PC-9 (cell line): ENCODE data around the gene PSME4. TPM values are rescaled to one million over a fixed set of nuclear protein-coding genes. Genes with fewer than 3 reads are reported as not detected.

Source experiments
- BruUV-seq: library from RNA; stranded (reverse); fragments of 400-500 nt; replicated peaks from 2 replicates; lab custom pipeline; 2021; lab: Mats Ljungman, UMichigan
- CTCF ChIA-PET: fragments of 300-600 bp; sonication (Branson Sonifier 250); formaldehyde crosslinking; loops from one replicate; lab custom pipeline; 2022; ENCODE audit warnings: antibody characterized with exemption; lab: Charles Lee
- POLR2A ChIA-PET: fragments of 300-600 bp; sonication (Branson Sonifier 250); formaldehyde crosslinking; loops from one replicate; lab custom pipeline; 2022; ENCODE audit warnings: antibody characterized with exemption; ENCODE audit not compliant: unreplicated experiment; lab: Charles Lee
- DNase-seq, 2 experiments: peaks; one replicate each; pipeline versions ENCODE4 v3.0.0 to v3.0.0-alpha.2; 2015 to 2022; ENCODE audit warnings: mixed read lengths in 1 of 2
- H2AFZ ChIP-seq: fragments of 200-600 bp; sonication (generic); 2 replicates; pipeline ENCODE4 v1.8.1; 2017; ENCODE audit warnings: antibody characterized with exemption
- H3F3A ChIP-seq: fragments of 200-600 bp; sonication (generic); 2 replicates; pipeline ENCODE4 v1.8.1; 2017; ENCODE audit warnings: antibody characterized with exemption, mild to moderate bottlenecking, low read depth; ENCODE audit not compliant: insufficient read depth
- H3K27ac ChIP-seq: fragments of 200-600 bp; sonication (generic); 2 replicates; pipeline ENCODE4 v1.6.1; 2016; ENCODE audit warnings: mixed run types
- H3K27me3 ChIP-seq: fragments of 200-600 bp; sonication (generic); 2 replicates; pipeline ENCODE4 v1.6.1; 2016; ENCODE audit warnings: low read depth, mixed run types; ENCODE audit not compliant: insufficient read depth
- H3K36me3 ChIP-seq: fragments of 200-600 bp; sonication (generic); 2 replicates; pipeline ENCODE4 v1.6.1; 2016; ENCODE audit warnings: low read depth, mixed run types
- H3K4me1 ChIP-seq: fragments of 200-600 bp; sonication (generic); replicated peaks from 2 replicates; pipeline ENCODE4 v1.6.1; 2016; ENCODE audit warnings: mixed run types; ENCODE audit not compliant: insufficient read depth
- H3K4me2 ChIP-seq: fragments of 200-600 bp; sonication (generic); 2 replicates; pipeline ENCODE4 v1.6.1; 2017; ENCODE audit warnings: mixed run types
- H3K4me3 ChIP-seq: fragments of 200-600 bp; sonication (generic); 2 replicates; pipeline ENCODE4 v1.6.1; 2016; ENCODE audit warnings: mixed run types
- H3K79me2 ChIP-seq: fragments of 200-600 bp; sonication (generic); 2 replicates; pipeline ENCODE4 v1.6.1; 2017; ENCODE audit warnings: low read depth, mixed run types
- H3K9me2 ChIP-seq: fragments of 200-600 bp; sonication (generic); 2 replicates; pipeline ENCODE4 v1.8.1; 2017; ENCODE audit warnings: mild to moderate bottlenecking; ENCODE audit not compliant: insufficient read depth
- H3K9me3 ChIP-seq: fragments of 200-600 bp; sonication (generic); 2 replicates; pipeline ENCODE4 v1.8.1; 2016; ENCODE audit warnings: low read depth; ENCODE audit not compliant: insufficient read depth
- H4K20me1 ChIP-seq: fragments of 200-600 bp; sonication (generic); 2 replicates; pipeline ENCODE4 v1.8.1; 2017; ENCODE audit not compliant: insufficient read depth
- EZH2 ChIP-seq: fragments of 200-600 bp; sonication (generic); IDR thresholded peaks from 2 replicates; pipeline ENCODE4 v1.8.0; 2017; ENCODE audit warnings: antibody characterized with exemption, low read depth
- intact Hi-C: fragments of 100-400 bp; cut with micrococcal nuclease; formaldehyde crosslinking; loops from one replicate; pipeline ENCODE4 v1.10.0; 2022; ENCODE audit not compliant: unreplicated experiment
- total RNA-seq: library from RNA; stranded (reverse); gene quantifications from 2 replicates; pipeline ENCODE4 v1.2.3, GENCODE V29; 2021
- TF ChIP-seq, protein P1 (sequence below): fragments of 200-600 bp; sonication (generic); conservative IDR thresholded peaks from 2 replicates; pipeline ENCODE4 v1.6.1; 2017; ENCODE audit warnings: mixed run types, antibody characterized with exemption, mild to moderate bottlenecking, moderate library complexity

Gene PSME4
- total RNA-seq, 1 experiment from 2014 or later: 99.5 TPM

DNA sequence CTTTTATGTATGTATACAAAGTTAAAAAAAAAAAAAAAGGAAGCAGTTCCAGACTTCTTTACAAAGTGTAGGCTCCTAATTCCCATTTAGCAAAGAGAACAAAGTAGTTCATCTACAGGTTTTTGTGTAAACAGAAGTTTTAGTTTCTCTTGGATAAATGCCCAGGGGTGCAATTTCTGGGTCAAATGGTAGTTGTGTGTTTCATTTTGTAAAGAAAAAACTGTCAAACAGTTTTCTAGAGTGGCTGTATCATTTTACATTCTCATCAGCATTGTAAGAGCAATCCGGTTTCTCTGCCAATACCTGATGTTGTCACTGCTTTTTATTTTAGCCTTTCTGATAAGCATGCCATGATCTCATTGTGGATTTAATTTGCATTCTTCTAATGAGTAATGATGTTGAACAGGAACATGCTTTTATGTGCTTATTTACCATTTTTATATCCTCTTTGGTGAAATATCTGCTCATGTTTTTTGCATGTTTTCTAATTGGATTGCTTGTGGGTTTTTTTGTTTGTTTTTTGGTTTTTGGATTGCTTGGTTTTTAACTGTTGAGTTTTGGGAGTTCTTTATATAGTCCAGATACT lies 16.6 kb upstream of the PSME4 start:
- ChIA-PET POLR2A (no interaction called here), CTCF (no interaction called here)
- H2AFZ ChIP-seq: no peak overlapping the region
- H3F3A ChIP-seq: peaks cover 17% of the 10 kb centered on the region
- TF ChIP-seq, protein P1, sequence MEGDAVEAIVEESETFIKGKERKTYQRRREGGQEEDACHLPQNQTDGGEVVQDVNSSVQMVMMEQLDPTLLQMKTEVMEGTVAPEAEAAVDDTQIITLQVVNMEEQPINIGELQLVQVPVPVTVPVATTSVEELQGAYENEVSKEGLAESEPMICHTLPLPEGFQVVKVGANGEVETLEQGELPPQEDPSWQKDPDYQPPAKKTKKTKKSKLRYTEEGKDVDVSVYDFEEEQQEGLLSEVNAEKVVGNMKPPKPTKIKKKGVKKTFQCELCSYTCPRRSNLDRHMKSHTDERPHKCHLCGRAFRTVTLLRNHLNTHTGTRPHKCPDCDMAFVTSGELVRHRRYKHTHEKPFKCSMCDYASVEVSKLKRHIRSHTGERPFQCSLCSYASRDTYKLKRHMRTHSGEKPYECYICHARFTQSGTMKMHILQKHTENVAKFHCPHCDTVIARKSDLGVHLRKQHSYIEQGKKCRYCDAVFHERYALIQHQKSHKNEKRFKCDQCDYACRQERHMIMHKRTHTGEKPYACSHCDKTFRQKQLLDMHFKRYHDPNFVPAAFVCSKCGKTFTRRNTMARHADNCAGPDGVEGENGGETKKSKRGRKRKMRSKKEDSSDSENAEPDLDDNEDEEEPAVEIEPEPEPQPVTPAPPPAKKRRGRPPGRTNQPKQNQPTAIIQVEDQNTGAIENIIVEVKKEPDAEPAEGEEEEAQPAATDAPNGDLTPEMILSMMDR: no peak
- H3K4me2 ChIP-seq: peak overlapping the region; percentile 53
- H3K4me3 ChIP-seq: no peak overlapping the region
- H3K79me2 ChIP-seq: no peaks in the 10 kb centered on the region
- H3K4me1 ChIP-seq: peaks cover 26% of the 10 kb centered on the region
- intact Hi-C loops: no loop called here
- H3K9me3 ChIP-seq: no peaks in the 10 kb centered on the region
- H3K36me3 ChIP-seq: no peaks in the 10 kb centered on the region
- H3K9me2 ChIP-seq: no peaks in the 10 kb centered on the region
- H3K27ac ChIP-seq: peak overlapping the region; percentile 73
- peak; percentile 29 to 94 for DNase-seq
- peaks cover 2% of the 10 kb centered on the region; the same call in 1 of the 2 replicates for H4K20me1 ChIP-seq
- no peaks in the 10 kb centered on the region for H3K27me3 ChIP-seq
- no TSS peak for BruUV-seq

GRCh38 chr2:53985646-53986045 lies 14.9 kb upstream of the PSME4 start:
- Histone ChIP-seq H3K9me2 (no peaks in the 10 kb centered on the region), H3K4me2 (no peak overlapping the region), H3K79me2 (no peaks in the 10 kb centered on the region), H3K9me3 (no peaks in the 10 kb centered on the region), H3K27me3 (no peaks in the 10 kb centered on the region), H3K4me3 (no peak overlapping the region), H2AFZ (no peak overlapping the region), H3K36me3 (no peaks in the 10 kb centered on the region), H3K27ac (no peak overlapping the region), H3F3A (peaks cover 17% of the 10 kb centered on the region), H4K20me1 (peaks cover 2% of the 10 kb centered on the region; the same call in 1 of the 2 replicates), H3K4me1 (peaks cover 26% of the 10 kb centered on the region)
- TF ChIP-seq, protein P1: no peak
- no peak for TF ChIP-seq EZH2
- no peak for DNase-seq
- CTCF ChIA-PET: no interaction called here
- intact Hi-C loops: no loop called here
- BruUV-seq: no TSS peak
- POLR2A ChIA-PET: no interaction called here

DNA sequence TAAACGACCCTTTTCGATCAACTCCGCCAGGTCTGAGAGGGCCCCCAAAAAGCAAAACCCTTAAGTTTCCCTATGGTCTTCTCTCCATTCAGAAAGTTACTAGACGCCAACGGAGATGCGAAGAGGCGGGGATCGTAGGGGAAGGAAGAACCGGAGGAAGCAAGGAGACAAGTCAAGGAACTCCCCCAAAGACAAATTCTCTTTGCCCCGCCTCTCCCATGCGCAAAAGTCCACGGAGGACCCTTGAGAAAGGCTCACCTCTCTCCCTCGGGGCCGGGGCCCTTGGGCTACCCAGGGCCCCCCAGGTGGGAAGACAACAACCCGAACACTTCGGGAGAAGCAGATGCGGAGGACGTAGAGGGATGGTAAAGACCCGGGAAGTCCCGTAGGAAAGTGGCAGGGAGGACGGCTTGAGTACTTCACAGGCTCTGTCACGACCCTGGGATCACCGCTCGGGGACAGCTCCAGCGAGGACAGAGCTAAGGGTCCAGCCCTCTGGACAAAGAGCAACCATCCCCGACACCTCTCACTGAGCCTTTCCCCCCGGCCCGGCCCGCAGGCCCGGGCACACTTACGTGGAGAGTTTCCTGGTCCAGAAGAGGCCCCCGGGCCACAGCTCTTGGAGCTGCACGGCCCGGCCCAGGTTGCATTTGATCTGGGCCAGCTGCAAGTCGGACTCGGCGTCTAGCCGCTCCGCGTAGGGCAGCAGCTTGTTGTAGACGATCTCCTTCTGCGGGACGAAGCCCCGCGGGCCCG lies 647 bp downstream of the PSME4 start:
- H3K36me3 ChIP-seq: 0 out of 2 replicates have a peak, but pooled peaks cover 3% of the 10 kb centered on the region
- BruUV-seq: no TSS peak
- peak overlapping the region; percentile 80 for H2AFZ ChIP-seq
- DNase-seq: peak; percentile 43 to 47
- no peaks in the 10 kb centered on the region for H3K9me2 ChIP-seq
- POLR2A ChIA-PET: interaction anchor here (0.7 kb wide), 1 partner anchor 34 kb away, joined by 8 read pairs; no protein-coding TSS in a partner anchor
- H3K9me3 ChIP-seq: no peaks in the 10 kb centered on the region
- TF ChIP-seq, protein P1: no peak
- TF ChIP-seq EZH2: no peak
- H4K20me1 ChIP-seq: peaks cover 38% of the 10 kb centered on the region
- CTCF ChIA-PET: no interaction called here
- intact Hi-C loops: loop anchor here (5.0 kb wide), 1 partner anchor 132 kb away; no protein-coding TSS in a partner anchor
- peaks cover 64% of the 10 kb centered on the region for H3K79me2 ChIP-seq
- H3F3A ChIP-seq: peaks cover 11% of the 10 kb centered on the region; the same call in 1 of the 2 replicates
- H3K4me2 ChIP-seq: peak overlapping the region; percentile 94
- H3K27ac ChIP-seq: peak overlapping the region; percentile 57
- peak overlapping the region; percentile 79 for H3K4me3 ChIP-seq
- no peaks in the 10 kb centered on the region for H3K27me3 ChIP-seq
- H3K4me1 ChIP-seq: peaks cover 28% of the 10 kb centered on the region
